ENCODE data around the gene PRICKLE2. TPM values are rescaled to one million over a fixed set of nuclear protein-coding genes. Genes with fewer than 3 reads are reported as not detected.

Gene PRICKLE2
- total RNA-seq, 6 experiments from 2014 or later = 2.4 to 4.4 (median 3.3) TPM

GRCh38 chr3:64129581-64129980 lies 95.7 kb downstream of the PRICKLE2 start:
- no peak for DNase-seq
- no peaks in the 10 kb centered on the region for H3K27me3 ChIP-seq
- intact Hi-C loops (cut with DNase I) = no loop called here
- ATAC-seq = no peak
- no peaks in the 10 kb centered on the region for H3K36me3 ChIP-seq
- H3K27ac ChIP-seq = no peak overlapping the region
- TF ChIP-seq, protein P1, sequence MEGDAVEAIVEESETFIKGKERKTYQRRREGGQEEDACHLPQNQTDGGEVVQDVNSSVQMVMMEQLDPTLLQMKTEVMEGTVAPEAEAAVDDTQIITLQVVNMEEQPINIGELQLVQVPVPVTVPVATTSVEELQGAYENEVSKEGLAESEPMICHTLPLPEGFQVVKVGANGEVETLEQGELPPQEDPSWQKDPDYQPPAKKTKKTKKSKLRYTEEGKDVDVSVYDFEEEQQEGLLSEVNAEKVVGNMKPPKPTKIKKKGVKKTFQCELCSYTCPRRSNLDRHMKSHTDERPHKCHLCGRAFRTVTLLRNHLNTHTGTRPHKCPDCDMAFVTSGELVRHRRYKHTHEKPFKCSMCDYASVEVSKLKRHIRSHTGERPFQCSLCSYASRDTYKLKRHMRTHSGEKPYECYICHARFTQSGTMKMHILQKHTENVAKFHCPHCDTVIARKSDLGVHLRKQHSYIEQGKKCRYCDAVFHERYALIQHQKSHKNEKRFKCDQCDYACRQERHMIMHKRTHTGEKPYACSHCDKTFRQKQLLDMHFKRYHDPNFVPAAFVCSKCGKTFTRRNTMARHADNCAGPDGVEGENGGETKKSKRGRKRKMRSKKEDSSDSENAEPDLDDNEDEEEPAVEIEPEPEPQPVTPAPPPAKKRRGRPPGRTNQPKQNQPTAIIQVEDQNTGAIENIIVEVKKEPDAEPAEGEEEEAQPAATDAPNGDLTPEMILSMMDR (IDR thresholded peaks at IDR 0.05) = no peak
- TF ChIP-seq POLR2A (IDR thresholded peaks at IDR 0.05) = no peak
- no peaks in the 10 kb centered on the region for H3K4me1 ChIP-seq
- no peaks in the 10 kb centered on the region for H3K9me3 ChIP-seq
- 58% methylated on average over 2 of the region's 2 CpGs for WGBS (ENCODE audit: insufficient coverage, low coverage, low lambda C conversion rate, missing lambda C conversion rate)
- no peak overlapping the region for H3K4me3 ChIP-seq

DNA sequence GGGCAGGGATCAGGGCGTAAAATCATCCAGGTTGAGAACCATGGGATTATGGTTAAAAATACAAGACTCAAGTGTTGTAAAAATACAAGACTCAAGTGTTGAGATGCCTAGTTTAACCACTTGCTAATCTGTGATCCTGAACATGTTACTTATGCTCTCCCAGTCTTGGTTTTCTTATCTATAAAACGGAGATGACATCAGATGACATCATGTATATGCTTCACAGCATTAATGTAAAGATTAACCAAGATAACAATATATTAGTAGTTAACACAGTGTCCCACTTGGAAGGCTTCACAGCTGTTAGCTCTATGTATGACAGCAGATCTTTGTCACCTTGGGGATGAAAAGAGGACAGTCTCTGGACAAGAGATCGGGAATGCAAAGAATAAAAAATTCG lies 96.2 kb downstream of the PRICKLE2 start:
- Histone ChIP-seq H3K4me3 (no peak overlapping the region), H3K4me1 (no peaks in the 10 kb centered on the region), H3K27me3 (no peaks in the 10 kb centered on the region), H3K27ac (no peak overlapping the region), H3K9me3 (no peaks in the 10 kb centered on the region), H3K36me3 (no peaks in the 10 kb centered on the region)
- DNase-seq (no peak), ATAC-seq (no peak)
- intact Hi-C loops (cut with DNase I) = no loop called here
- no peak for TF ChIP-seq POLR2A (IDR thresholded peaks at IDR 0.05)
- TF ChIP-seq, protein P1 (IDR thresholded peaks at IDR 0.05) = no peak
- WGBS (ENCODE audit: insufficient coverage, low coverage, low lambda C conversion rate, missing lambda C conversion rate) = 63% methylated on average over 4 of the region's 4 CpGs

DNA sequence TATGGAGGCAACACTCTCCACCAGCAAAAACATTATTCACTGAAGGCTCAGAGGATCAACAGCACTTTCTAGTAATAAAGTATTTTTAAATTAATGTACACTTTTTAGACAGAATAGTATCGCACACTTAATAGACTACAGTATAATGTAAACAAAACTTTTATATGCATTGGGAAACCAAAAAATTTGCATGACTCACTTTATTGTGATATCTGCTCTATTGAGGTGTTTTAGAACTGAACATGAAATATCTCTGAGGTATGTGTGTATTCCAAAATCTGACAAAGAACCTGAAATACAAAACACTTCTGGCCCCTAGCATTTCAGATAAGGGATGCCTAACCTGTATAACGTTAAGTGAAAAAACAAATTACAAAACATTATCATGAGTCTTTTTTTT lies 99.7 kb downstream of the PRICKLE2 start:
- no peaks in the 10 kb centered on the region for H3K9me3 ChIP-seq
- no peak for ATAC-seq
- no peaks in the 10 kb centered on the region for H3K36me3 ChIP-seq
- H3K4me1 ChIP-seq = peaks cover 0 to 6% (median 0%) of the 10 kb centered on the region in 4 donors
- intact Hi-C loops (cut with DNase I) = no loop called here
- H3K27ac ChIP-seq = no peak overlapping the region
- 27% methylated on average over 2 of the region's 2 CpGs for WGBS (ENCODE audit: insufficient coverage, low coverage, low lambda C conversion rate, missing lambda C conversion rate)
- H3K27me3 ChIP-seq = no peaks in the 10 kb centered on the region
- no peak for DNase-seq
- TF ChIP-seq POLR2A (IDR thresholded peaks at IDR 0.05) = no peak
- TF ChIP-seq, protein P1 (IDR thresholded peaks at IDR 0.05) = no peak
- H3K4me3 ChIP-seq = no peak overlapping the region

GRCh38 chr3:64123931-64124330 lies 101.3 kb downstream of the PRICKLE2 start:
- intact Hi-C loops (cut with DNase I) = no loop called here
- WGBS (ENCODE audit: insufficient coverage, low coverage, low lambda C conversion rate, missing lambda C conversion rate) = 75% methylated on average over 2 of the region's 2 CpGs
- Histone ChIP-seq H3K9me3 (no peaks in the 10 kb centered on the region), H3K36me3 (no peaks in the 10 kb centered on the region), H3K27me3 (no peaks in the 10 kb centered on the region), H3K4me1 (peaks cover 0 to 6% (median 0%) of the 10 kb centered on the region in 4 donors), H3K4me3 (no peak overlapping the region), H3K27ac (no peak overlapping the region)
- DNase-seq = no peak
- no peak for ATAC-seq
- TF ChIP-seq, protein P1 (IDR thresholded peaks at IDR 0.05) = no peak
- no peak for TF ChIP-seq POLR2A (IDR thresholded peaks at IDR 0.05)

DNA sequence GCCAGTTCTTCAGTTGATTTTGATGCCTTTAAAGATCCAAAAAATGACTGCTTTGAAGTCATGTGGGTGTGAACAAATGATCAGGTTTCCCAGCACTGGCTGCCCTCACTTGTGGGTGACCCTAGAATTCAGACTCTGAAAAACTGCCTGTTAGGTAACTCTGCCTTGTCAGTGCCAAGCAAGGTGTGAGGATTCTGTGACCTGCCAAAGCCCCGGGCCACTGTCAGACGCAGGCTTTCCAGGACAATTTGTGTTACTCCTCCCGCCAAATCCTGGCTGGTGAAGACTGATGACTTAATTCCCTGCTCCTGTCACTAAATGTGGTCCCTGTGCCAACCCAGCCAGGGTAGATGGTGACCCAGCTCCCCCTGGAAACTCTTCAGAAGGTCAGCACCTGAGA lies 102.8 kb downstream of the PRICKLE2 start:
- peak in 1 of 3 donors; percentile 78 for DNase-seq
- intact Hi-C loops (cut with DNase I) = no loop called here
- H3K9me3 ChIP-seq = no peaks in the 10 kb centered on the region
- no CpG with 5 or more reads among the region's 3 CpGs for WGBS (ENCODE audit: insufficient coverage, low coverage, low lambda C conversion rate, missing lambda C conversion rate)
- no peak overlapping the region for H3K4me3 ChIP-seq
- H3K27ac ChIP-seq = no peak overlapping the region
- TF ChIP-seq POLR2A (IDR thresholded peaks at IDR 0.05) = no peak
- TF ChIP-seq, protein P1 (IDR thresholded peaks at IDR 0.05) = no peak
- H3K4me1 ChIP-seq = peaks cover 0 to 6% (median 0%) of the 10 kb centered on the region in 4 donors
- H3K27me3 ChIP-seq = no peaks in the 10 kb centered on the region
- peak; percentile 28 to 96 (median 70) for ATAC-seq
- no peaks in the 10 kb centered on the region for H3K36me3 ChIP-seq

Measured in right lobe of liver (tissue), 6 donors.